CD4-positive, alpha-beta T cell treated with Interleukin-4 for 1 hour (primary cell): ENCODE data around the gene CENPB.
A peak's percentile ranks its signal among the peaks of the same experiment; 100 is the strongest.

Experiments
- DNase-seq, 2 donors: peaks; one replicate each; pipeline ENCODE4 v3.0.0-alpha.2; 2020 to 2022

Gene CENPB

GRCh38 chr20:3787324-3788014 lies 929 bp upstream of the CENPB start:
- no peak for DNase-seq

DNA sequence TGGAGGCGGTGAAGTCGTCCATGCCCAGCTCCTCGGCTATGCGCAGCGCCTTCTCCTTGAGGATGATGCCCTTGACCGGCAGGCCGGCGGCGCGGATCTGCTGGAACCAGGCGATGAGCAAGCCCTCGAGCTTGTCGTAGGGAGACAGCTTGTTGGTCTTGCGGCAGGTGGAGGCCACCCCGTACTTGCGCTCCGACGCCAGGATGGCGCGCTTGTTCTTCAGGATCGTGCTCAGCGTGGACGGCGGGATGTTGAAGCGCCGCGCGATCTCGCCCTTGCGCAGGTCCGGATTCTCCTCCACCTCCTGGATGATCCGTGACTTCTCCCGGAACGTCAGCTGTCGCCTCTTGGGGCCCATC lies 435 bp downstream of the CENPB start:
- DNase-seq: peak; percentile 47 to 48

- DNase-seq: no peak
Observed at GRCh38 chr20:3785240-3786125, 1.1 kb downstream of the CENPB start.

- no peak for DNase-seq
Observed at GRCh38 chr20:3784863-3785239, 1.7 kb downstream of the CENPB start.

GRCh38 chr20:3784216-3784853 lies 2.2 kb downstream of the CENPB start:
- no peak for DNase-seq

DNA sequence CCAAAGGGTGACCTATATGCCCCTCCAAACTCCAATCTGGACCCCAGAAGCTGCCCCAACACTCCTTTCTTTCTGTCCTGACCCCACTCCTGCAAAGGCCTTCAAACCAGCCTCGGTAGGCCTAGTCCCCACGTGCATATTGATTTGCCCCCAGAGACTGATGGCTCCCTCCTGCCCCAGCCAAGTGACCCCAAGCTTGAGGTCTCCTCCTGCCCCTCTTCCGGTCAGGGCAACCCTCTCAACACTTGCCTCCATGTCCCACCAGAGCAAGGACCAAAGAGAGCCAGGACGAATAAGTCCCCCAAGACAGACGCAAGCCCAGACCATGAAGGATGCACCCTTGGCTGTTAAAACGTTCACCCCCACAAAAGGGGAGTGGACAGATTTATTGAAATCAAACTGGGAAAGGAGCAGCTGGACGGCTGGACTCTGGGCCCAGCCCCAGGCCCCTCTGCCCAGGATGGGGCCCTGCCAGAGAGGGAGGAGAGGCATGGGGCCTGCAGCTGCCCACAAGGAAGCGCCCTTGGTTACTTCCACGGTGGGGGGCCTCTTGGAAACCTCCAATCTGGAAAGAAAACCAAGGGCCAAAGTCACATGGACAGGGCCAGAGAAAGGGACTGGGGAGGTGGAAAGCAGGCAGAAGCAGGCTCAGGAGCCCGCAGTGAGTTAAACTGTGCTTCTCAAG lies 2.9 kb downstream of the CENPB start:
- no peak for DNase-seq

GRCh38 chr20:3783068-3783489 lies 3.5 kb downstream of the CENPB start:
- no peak for DNase-seq

GRCh38 chr20:3782597-3782996 lies 3.9 kb downstream of the CENPB start:
- no peak for DNase-seq

DNA sequence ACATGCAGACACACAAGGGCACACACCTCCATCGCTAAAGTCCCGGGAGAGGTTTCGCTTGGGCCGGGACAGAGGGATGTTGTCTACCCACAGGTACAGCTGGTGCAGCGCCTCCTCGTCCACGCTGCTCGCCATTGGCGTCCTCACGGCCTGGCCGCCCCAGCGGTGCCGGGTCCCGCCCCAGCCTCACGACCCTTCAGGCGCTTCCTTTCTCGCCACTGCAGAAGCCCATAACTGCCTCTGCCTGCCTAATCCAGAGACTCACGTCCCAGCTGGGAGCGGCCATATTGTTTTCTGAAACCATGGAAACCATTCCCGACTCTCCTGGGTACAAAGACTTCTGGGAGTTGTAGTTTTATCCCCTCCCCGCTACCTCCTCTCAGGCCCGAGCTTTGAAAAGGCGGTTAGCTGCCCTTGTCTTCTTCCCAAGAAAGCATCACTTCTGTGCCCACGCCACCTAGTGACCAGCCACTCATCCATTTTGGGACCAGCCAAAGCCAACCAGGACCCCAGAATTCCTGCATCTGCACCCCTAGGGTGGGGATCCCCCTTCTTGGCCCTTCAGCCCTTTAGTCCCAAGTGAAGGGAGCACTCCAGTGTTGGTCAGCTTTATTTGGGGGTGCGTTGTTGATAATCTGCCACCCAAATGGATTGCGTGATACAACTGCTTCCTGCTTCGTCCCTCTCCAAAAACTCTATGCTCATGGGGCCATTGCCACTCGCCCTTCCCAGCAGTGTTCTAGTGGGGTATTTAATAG lies 5.2 kb downstream of the CENPB start, which contains the start of gene SPEF1:
Gene SPEF1 (minus strand): TSS at position 296 of the 758 bp plus-strand sequence. CDS start 161 bp downstream, at position 135.
- peak; percentile 70 to 79 for DNase-seq

GRCh38 chr20:3778976-3779375 lies 7.6 kb downstream of the CENPB start:
- DNase-seq: no peak

- peak; percentile 46 to 50 for DNase-seq
Observed at GRCh38 chr20:3777716-3778629, 8.6 kb downstream of the CENPB start.

DNA sequence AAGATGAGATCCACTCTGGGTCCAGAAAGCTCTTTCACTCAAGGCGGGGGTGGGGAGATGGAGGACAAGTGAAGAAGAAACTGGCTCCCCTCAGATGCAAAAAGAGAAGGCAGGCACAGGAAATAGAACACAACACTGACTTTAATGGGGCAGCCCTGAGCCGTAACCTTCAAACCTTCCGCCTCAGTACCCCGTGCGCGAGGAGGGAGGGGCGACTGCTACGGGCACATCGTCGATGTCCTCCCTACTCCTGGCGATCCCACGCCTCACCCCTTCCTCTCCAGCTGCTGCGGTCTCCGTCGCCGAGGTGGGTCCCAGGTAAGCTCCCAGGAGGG lies 9.2 kb downstream of the CENPB start:
- no peak for DNase-seq

GRCh38 chr20:3775457-3776108 lies 11.0 kb downstream of the CENPB start:
- no peak for DNase-seq

DNA sequence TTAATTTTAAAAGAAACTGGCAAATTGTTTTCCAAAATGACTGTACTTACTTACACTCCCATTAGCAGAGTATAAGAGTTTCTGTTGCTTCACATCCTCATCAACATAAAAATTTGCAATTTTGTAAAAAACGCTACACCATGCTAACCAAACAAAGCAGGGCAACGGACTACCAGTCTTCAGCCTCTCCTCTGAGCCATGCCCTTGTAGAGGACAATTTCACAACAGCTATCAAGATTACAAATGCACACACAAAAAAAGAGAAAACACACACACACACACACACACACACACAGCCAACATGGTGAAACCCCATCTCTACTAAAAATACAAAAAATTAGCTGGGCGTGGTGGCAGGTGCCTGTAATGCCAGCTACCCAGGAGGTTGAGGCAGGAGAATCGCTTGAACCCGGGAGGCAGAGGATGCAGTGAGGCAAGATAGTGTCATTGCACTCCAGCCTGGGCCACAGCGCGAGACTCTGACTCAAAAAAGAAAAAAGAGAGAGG lies 14.9 kb downstream of the CENPB start:
- DNase-seq: no peak

DNA sequence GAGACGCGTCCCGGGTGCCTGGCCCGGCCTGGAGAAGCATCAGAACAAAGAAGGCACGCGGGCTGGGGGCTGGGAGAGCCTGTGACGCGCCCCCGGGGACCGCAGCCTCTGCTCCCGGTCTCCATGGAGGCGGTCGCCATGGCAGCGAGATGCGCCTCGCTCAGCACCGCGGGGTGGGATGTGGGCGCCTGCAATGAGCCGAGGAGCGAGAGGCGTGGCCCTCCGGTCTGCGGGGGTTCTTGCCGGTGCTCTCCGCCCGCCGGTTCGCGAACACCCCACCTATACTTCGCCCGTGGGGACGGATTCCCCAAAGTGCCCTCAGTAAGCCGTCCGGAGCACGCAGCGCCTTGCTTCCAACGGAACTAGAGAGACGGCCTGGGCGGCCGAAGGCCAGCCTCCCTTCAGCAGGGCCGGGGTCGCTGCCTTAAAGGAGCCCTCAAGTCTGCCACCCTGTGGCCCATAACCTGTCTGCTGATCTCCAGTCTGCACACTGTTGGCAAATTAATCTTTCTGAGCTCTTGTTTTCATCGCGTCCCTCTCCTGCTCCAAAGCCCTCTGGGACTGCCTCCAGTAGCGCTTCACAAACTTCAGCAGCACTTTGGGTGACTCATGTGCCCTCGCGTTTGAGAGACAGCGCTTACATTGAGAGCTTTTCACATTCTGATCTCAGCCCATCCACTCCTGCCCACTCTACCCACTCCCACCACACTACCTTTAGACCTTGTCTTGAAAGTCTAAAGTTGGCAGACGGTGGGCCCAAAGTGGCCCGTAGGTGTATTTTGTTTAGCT lies 18.0 kb downstream of the CENPB start:
- DNase-seq: peak; percentile 86 to 88

DNA sequence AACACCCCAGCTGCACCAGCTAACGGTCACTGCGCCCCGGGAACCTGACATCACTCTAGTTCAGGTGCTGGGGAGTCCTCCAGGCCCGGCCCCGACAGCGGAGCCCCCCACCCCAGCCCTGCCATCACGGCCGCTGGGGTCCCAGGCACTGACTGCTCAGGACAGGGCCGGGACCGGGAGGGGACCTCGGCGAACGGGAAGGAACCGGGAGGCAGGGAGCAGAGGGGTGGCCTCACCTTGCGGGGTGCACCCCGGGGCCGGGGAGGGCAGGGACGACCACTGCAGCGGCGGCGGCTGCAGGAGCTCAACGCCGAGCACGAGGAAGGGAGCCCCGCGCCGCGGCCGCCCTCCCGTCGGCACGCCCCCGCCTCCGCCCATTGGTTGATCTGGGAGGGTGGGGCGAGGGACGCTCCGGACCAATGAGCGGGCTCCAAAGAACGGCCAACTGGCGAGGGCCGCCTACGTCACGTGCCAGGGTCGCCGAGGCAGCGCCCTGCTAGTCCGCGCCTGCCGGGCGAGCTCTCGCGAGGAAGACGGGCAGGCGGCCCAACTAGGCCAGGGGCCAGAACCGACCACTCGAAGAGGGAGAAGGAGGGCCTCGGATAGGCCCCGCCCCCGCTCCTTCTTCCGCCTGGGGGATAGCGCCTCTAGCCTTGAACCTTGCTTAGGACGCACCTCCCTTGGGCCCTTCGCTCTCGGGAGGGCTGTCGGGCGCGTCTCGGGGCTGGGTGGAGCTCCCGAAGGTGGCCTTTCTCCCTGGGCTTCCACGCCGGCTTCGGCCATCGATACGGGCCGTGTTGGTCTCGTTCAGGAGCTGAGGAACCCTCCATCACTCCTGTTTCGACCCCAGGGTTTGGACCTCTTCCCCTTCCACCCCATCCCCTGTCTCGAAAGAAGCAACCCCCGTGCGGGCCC lies 18.9 kb downstream of the CENPB start, which contains the start of gene ADISSP:
Gene ADISSP (minus strand): TSS at position 327 of the 915 bp plus-strand sequence. CDS start 7,653 bp downstream, outside the sequence.
- DNase-seq: peak; percentile 98

DNA sequence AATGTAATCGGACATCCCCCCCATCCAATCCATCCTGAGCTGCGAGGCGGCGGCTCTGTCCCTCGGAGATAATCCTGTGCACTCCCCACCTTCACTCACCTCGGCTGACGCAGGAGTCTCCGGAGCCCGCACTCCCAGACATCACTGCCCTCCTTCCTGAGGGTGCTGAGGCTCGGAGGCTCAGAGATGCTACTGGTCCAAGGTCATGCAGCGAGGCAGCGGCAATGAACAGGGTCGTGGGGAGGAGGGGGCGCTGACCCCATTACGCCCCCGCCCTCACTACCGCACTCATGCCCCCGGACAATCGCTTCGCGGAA lies 19.5 kb downstream of the CENPB start:
- DNase-seq: peak in 1 of 2 donors; percentile 21

DNA sequence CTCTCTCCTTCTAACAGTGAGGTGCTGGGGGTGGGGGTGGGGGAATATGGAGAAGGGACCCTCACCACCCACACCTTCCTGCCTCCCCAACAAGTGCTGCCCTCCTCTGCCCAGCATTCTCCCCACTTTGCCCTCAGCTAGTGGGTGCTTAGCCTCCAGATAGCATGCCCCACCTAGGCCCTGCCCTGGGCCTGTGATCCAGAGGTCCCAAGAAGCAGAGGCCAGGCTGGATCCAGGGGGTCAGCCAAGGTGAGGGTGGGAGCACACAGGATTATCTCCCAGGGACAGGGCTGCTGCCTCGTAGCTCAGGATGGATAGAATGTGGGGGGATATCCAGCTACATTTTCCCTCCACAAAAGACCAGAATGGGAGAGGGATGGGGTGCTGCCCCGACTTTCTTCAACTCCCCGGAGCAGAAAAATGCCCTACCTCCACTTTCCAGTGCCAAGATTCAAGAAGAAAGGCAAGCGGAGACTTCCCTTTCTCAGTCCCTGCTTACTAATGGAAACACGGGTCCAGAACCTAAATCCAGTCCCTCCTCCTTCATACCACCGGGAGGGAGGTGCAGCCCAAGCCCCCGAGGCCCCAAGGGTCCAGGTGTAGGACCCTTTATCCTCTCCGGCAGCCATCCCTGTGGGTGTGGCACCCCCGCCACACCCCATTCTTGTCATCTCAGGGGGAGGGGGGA lies 20.0 kb downstream of the CENPB start:
- DNase-seq: no peak
